ENCODE data around the gene FXYD3. TPM values are rescaled to one million over a fixed set of nuclear protein-coding genes. Genes with fewer than 3 reads are reported as not detected.

Gene FXYD3
- total RNA-seq, 1 experiment from 2014 or later, result 6.9 TPM

GRCh38 chr19:35090160-35090505, 25.5 kb upstream of the FXYD3 start:
- Mint-ChIP-seq H3K27me3 (ENCODE audit: insufficient read depth, unreplicated experiment) (no peaks in the 10 kb centered on the region), H3K4me3 (ENCODE audit: unreplicated experiment) (no peak overlapping the region), H3K27ac (ENCODE audit: low read depth, unreplicated experiment) (no peak overlapping the region), H3K9me3 (ENCODE audit: unreplicated experiment) (no peaks in the 10 kb centered on the region), H3K36me3 (ENCODE audit: insufficient read depth, unreplicated experiment) (no peaks in the 10 kb centered on the region), H3K4me1 (ENCODE audit: insufficient read depth, unreplicated experiment) (peaks cover 5% of the 10 kb centered on the region)
- BruUV-seq (replicated peaks), result no TSS peak
- no peak for DNase-seq (ENCODE audit: unreplicated experiment)
- ChIA-PET POLR2A (no interaction called here), CTCF (interaction anchor here (0.6 to 4.7 kb wide), 14 partner anchors 10 to 368 kb away, joined by 3 to 34 read pairs (median 4); partner anchors contain the start of gene LGI4)
- no peak for TF ChIP-seq CTCF (IDR thresholded peaks at IDR 0.05; ENCODE audit: unreplicated experiment)
- intact Hi-C loops (cut with micrococcal nuclease), result no loop called here

- peak; percentile 73 for DNase-seq (ENCODE audit: unreplicated experiment)
- CTCF ChIA-PET, result interaction anchor here (0.6 to 4.7 kb wide), 18 partner anchors 10 to 736 kb away, joined by 3 to 34 read pairs (median 4); partner anchors contain the start of gene LGI4
- Mint-ChIP-seq H3K27me3 (ENCODE audit: insufficient read depth, unreplicated experiment) (no peaks in the 10 kb centered on the region), H3K27ac (ENCODE audit: low read depth, unreplicated experiment) (no peak overlapping the region), H3K9me3 (ENCODE audit: unreplicated experiment) (no peaks in the 10 kb centered on the region), H3K36me3 (ENCODE audit: insufficient read depth, unreplicated experiment) (no peaks in the 10 kb centered on the region), H3K4me3 (ENCODE audit: unreplicated experiment) (no peak overlapping the region), H3K4me1 (ENCODE audit: insufficient read depth, unreplicated experiment) (peaks cover 10% of the 10 kb centered on the region)
- POLR2A ChIA-PET, result no interaction called here
- no TSS peak for BruUV-seq (replicated peaks)
- TF ChIP-seq CTCF (IDR thresholded peaks at IDR 0.05; ENCODE audit: unreplicated experiment), result peak; percentile 46
- intact Hi-C loops (cut with micrococcal nuclease), result no loop called here
Measured at GRCh38 chr19:35090506-35091214, 25.0 kb upstream of the FXYD3 start.

- DNase-seq (ENCODE audit: unreplicated experiment), result no peak
- Mint-ChIP-seq H3K27ac (ENCODE audit: low read depth, unreplicated experiment) (no peak overlapping the region), H3K4me3 (ENCODE audit: unreplicated experiment) (no peak overlapping the region), H3K9me3 (ENCODE audit: unreplicated experiment) (no peaks in the 10 kb centered on the region), H3K4me1 (ENCODE audit: insufficient read depth, unreplicated experiment) (peaks cover 18% of the 10 kb centered on the region), H3K36me3 (ENCODE audit: insufficient read depth, unreplicated experiment) (no peaks in the 10 kb centered on the region), H3K27me3 (ENCODE audit: insufficient read depth, unreplicated experiment) (no peaks in the 10 kb centered on the region)
- no peak for TF ChIP-seq CTCF (IDR thresholded peaks at IDR 0.05; ENCODE audit: unreplicated experiment)
- intact Hi-C loops (cut with micrococcal nuclease), result no loop called here
- CTCF ChIA-PET, result interaction anchor here (0.6 to 4.7 kb wide), 4 partner anchors 27 to 50 kb away, joined by 3 to 34 read pairs (median 24); partner anchors contain the start of gene LGI4
- POLR2A ChIA-PET, result no interaction called here
- BruUV-seq (replicated peaks), result no TSS peak
Measured at GRCh38 chr19:35093430-35093829, 22.2 kb upstream of the FXYD3 start.

- ChIA-PET CTCF (interaction anchor here (0.6 to 4.7 kb wide), 4 partner anchors 27 to 50 kb away, joined by 3 to 34 read pairs (median 24); partner anchors contain the start of gene LGI4), POLR2A (no interaction called here)
- intact Hi-C loops (cut with micrococcal nuclease), result no loop called here
- Mint-ChIP-seq H3K9me3 (ENCODE audit: unreplicated experiment) (no peaks in the 10 kb centered on the region), H3K4me1 (ENCODE audit: insufficient read depth, unreplicated experiment) (peaks cover 13% of the 10 kb centered on the region), H3K36me3 (ENCODE audit: insufficient read depth, unreplicated experiment) (no peaks in the 10 kb centered on the region), H3K27ac (ENCODE audit: low read depth, unreplicated experiment) (no peak overlapping the region), H3K27me3 (ENCODE audit: insufficient read depth, unreplicated experiment) (no peaks in the 10 kb centered on the region), H3K4me3 (ENCODE audit: unreplicated experiment) (no peak overlapping the region)
- no TSS peak for BruUV-seq (replicated peaks)
- TF ChIP-seq CTCF (IDR thresholded peaks at IDR 0.05; ENCODE audit: unreplicated experiment), result no peak
- DNase-seq (ENCODE audit: unreplicated experiment), result no peak
Measured at GRCh38 chr19:35093941-35094647, 21.5 kb upstream of the FXYD3 start.
